PC-3 (cell line): ENCODE data around the gene ARRDC3.

Experiments used
- EZH2 ChIP-seq: fragments of 300-600 bp; sonication (generic); IDR thresholded peaks from one replicate; pipeline ENCODE4 v1.6.1; 2017; ENCODE audit warnings: antibody characterized with exemption, mild to moderate bottlenecking, low read length; ENCODE audit not compliant: unreplicated experiment
- EZH2phosphoT487 ChIP-seq: fragments of 300-600 bp; sonication (generic); IDR thresholded peaks from 2 replicates; pipeline ENCODE4 v1.6.1; 2018; ENCODE audit warnings: mild to moderate bottlenecking, antibody characterized with exemption, low read length, borderline replicate concordance
- TF ChIP-seq, protein P1 (sequence below): fragments of 300-600 bp; sonication (generic); conservative IDR thresholded peaks from 2 replicates; pipeline ENCODE4 v1.5.1; 2017; ENCODE audit warnings: antibody characterized with exemption, low read depth, mild to moderate bottlenecking, low read length

DNA sequence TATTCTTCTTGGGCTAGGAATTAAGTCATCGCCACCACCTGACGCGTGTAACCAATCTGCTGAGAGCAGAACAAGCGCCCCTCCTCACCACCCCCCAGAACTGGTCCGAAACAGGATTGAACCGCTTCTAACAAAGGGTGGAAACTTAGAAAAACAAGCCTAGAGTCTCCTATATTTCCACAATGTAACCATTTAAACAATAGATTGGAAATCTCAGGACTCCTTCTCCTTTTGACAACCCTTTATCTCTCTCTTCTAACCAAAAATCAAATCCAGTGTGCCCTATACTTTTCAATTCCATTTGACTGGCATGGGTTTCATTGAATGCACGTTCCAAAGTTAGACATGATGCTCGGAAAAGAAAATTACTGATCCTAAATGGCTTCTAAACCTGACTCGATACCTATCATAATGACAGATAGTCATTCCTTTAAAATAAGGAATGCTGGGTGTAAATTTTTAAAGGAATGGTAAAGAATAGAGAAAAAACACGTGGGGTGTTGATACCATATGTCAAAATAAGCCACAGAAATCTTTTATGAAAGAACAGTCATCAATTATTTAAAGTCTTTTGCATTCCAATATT lies 1.2 kb downstream of the ARRDC3 start:
- TF ChIP-seq, protein P1, sequence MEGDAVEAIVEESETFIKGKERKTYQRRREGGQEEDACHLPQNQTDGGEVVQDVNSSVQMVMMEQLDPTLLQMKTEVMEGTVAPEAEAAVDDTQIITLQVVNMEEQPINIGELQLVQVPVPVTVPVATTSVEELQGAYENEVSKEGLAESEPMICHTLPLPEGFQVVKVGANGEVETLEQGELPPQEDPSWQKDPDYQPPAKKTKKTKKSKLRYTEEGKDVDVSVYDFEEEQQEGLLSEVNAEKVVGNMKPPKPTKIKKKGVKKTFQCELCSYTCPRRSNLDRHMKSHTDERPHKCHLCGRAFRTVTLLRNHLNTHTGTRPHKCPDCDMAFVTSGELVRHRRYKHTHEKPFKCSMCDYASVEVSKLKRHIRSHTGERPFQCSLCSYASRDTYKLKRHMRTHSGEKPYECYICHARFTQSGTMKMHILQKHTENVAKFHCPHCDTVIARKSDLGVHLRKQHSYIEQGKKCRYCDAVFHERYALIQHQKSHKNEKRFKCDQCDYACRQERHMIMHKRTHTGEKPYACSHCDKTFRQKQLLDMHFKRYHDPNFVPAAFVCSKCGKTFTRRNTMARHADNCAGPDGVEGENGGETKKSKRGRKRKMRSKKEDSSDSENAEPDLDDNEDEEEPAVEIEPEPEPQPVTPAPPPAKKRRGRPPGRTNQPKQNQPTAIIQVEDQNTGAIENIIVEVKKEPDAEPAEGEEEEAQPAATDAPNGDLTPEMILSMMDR = no peak
- TF ChIP-seq EZH2phosphoT487 = no peak
- no peak for TF ChIP-seq EZH2
